CD4-positive, alpha-beta T cell treated with Interleukin-17A for 4 hours (primary cell): ENCODE measurements around the gene MTFR1L.
"Not testable (repeated sequence)": the region's sequence is repeated elsewhere in the genome, so short reads cannot be mapped to it uniquely, and the experiment has no call there.

Source experiments
- DNase-seq: peaks from one replicate; pipeline ENCODE4 v3.0.0-alpha.2; 2020; ENCODE audit warnings: mixed read lengths

The MTFR1L gene

GRCh38 chr1:25829046-25829445, 9.3 kb downstream of the MTFR1L start:
- DNase-seq: no peak

GRCh38 chr1:25831569-25832196, 11.9 kb downstream of the MTFR1L start:
- no peak for DNase-seq

GRCh38 chr1:25832336-25833037, 12.7 kb downstream of the MTFR1L start:
- no peak for DNase-seq

GRCh38 chr1:25833158-25833557, 13.4 kb downstream of the MTFR1L start:
- DNase-seq: no peak

- DNase-seq: no peak
Observed at GRCh38 chr1:25834894-25835293, 15.1 kb downstream of the MTFR1L start.

- no peak for DNase-seq
Observed at GRCh38 chr1:25836695-25837094, 16.9 kb downstream of the MTFR1L start.

GRCh38 chr1:25837262-25837875, 17.6 kb downstream of the MTFR1L start:
- no peak for DNase-seq

- DNase-seq: not testable (repeated sequence)
Observed at GRCh38 chr1:25839808-25840207, 20.1 kb downstream of the MTFR1L start.

- DNase-seq: no peak
Observed at GRCh38 chr1:25843483-25843882, 23.7 kb downstream of the MTFR1L start.

- no peak for DNase-seq
Observed at GRCh38 chr1:25844536-25845337, 25.0 kb downstream of the MTFR1L start.

GRCh38 chr1:25845664-25846063, 25.9 kb downstream of the MTFR1L start:
- no peak for DNase-seq

GRCh38 chr1:25847929-25848328, 28.2 kb downstream of the MTFR1L start:
- DNase-seq: no peak

- DNase-seq: no peak
Observed at GRCh38 chr1:25848531-25848930, 28.8 kb downstream of the MTFR1L start.

GRCh38 chr1:25854554-25854953, 34.8 kb downstream of the MTFR1L start:
- no peak for DNase-seq

- DNase-seq: no peak
Observed at GRCh38 chr1:25856856-25857255, 37.1 kb downstream of the MTFR1L start.

GRCh38 chr1:25858494-25858893, 38.7 kb downstream of the MTFR1L start:
- DNase-seq: no peak

GRCh38 chr1:25858906-25859789, 39.4 kb downstream of the MTFR1L start, which contains the start of gene AUNIP:
AUNIP (minus strand) TSS chr1:25859457; CDS start chr1:25859357, 100 bp downstream.
- DNase-seq: peak; percentile 94

GRCh38 chr1:25861316-25862286, 41.8 kb downstream of the MTFR1L start:
- DNase-seq: no peak

- DNase-seq: no peak
Observed at GRCh38 chr1:25862785-25863485, 43.2 kb downstream of the MTFR1L start.
